OCI-LY3 (cell line): ENCODE data around the gene HOXB9.

Experiments
- H2AFZ ChIP-seq: fragments of 200-600, 300-600 bp; shearing (Covaris generic); 2 replicates; pipeline ENCODE4 v1.6.0; 2014; ENCODE audit warnings: antibody characterized with exemption, low read depth, low read length
- H3K27ac ChIP-seq: fragments of 200-600, 300-600 bp; sonication (generic); 2 replicates; pipeline ENCODE4 v1.5.1; 2014; ENCODE audit warnings: mild to moderate bottlenecking, low read length, moderate library complexity, mixed read lengths
- H3K27me3 ChIP-seq: fragments of 200-600, 300-600 bp; sonication (generic); 2 replicates; pipeline ENCODE4 v1.6.1; 2014; ENCODE audit warnings: low read depth, low read length, mixed read lengths
- H3K36me3 ChIP-seq: fragments of 200-600, 300-600 bp; sonication (generic); replicated peaks from 2 replicates; pipeline ENCODE3; 2014; ENCODE audit warnings: low read depth, low read length, mixed read lengths
- H3K4me1 ChIP-seq: fragments of 300-600, 200-600 bp; sonication (generic); 2 replicates; pipeline ENCODE4 v1.6.1; 2014; ENCODE audit warnings: low read length, mixed read lengths
- H3K4me2 ChIP-seq: fragments of 200-600, 300-600 bp; sonication (generic); 2 replicates; pipeline ENCODE4 v1.6.1; 2014; ENCODE audit warnings: low read length, mixed read lengths
- H3K4me3 ChIP-seq: fragments of 300-600, 200-600 bp; sonication (generic); 2 replicates; pipeline ENCODE4 v1.5.1; 2014; ENCODE audit warnings: antibody characterized with exemption, mild to moderate bottlenecking, low read length, moderate library complexity
- H3K79me2 ChIP-seq: fragments of 300-600, 200-600 bp; shearing (Covaris generic); 2 replicates; pipeline ENCODE4 v1.6.1; 2014; ENCODE audit warnings: mild to moderate bottlenecking, low read length, mixed read lengths
- H3K9ac ChIP-seq: fragments of 300-600, 200-600 bp; shearing (Covaris generic); 2 replicates; pipeline ENCODE4 v1.6.0; 2014; ENCODE audit warnings: mild to moderate bottlenecking, low read length, moderate library complexity
- H3K9me3 ChIP-seq: fragments of 200-600, 300-600 bp; shearing (Covaris generic); 2 replicates; pipeline ENCODE4 v1.6.1; 2014; ENCODE audit warnings: low read length, mixed read lengths; ENCODE audit not compliant: insufficient read depth
- H4K20me1 ChIP-seq: fragments of 200-600, 300-600 bp; sonication (generic); 2 replicates; pipeline ENCODE4 v1.6.1; 2016; ENCODE audit warnings: low read length, mixed read lengths; ENCODE audit not compliant: insufficient read depth
- EZH2phosphoT487 ChIP-seq: fragments of 200-600 bp; shearing (Covaris generic); IDR thresholded peaks from 2 replicates; pipeline ENCODE4 v1.6.1; 2018; ENCODE audit warnings: antibody characterized with exemption, mixed run types, low read depth
- TF ChIP-seq, protein P1 (sequence below): fragments of 200-600, 300-600 bp; sonication (generic); IDR thresholded peaks from 2 replicates; pipeline ENCODE4 v1.5.1; 2014; ENCODE audit warnings: antibody characterized with exemption, low read length, low read depth

The HOXB9 gene

DNA sequence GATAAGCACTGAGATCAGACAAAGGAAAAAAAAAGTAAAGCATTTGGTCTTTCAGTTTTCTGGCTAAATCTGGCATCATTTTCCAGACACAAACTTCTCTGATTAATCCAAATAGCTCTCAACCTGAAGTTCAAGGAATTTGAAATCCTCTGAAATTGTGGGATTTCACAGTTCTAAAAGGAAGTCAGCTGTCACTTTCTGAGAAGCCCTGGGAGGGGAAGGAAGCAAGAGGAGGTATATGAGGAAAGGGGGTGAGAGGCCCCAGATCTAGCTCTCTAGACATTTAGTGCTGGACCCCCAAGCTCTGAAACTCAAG lies 17.5 kb upstream of the HOXB9 start:
- no peak for TF ChIP-seq EZH2phosphoT487
- TF ChIP-seq, protein P1, sequence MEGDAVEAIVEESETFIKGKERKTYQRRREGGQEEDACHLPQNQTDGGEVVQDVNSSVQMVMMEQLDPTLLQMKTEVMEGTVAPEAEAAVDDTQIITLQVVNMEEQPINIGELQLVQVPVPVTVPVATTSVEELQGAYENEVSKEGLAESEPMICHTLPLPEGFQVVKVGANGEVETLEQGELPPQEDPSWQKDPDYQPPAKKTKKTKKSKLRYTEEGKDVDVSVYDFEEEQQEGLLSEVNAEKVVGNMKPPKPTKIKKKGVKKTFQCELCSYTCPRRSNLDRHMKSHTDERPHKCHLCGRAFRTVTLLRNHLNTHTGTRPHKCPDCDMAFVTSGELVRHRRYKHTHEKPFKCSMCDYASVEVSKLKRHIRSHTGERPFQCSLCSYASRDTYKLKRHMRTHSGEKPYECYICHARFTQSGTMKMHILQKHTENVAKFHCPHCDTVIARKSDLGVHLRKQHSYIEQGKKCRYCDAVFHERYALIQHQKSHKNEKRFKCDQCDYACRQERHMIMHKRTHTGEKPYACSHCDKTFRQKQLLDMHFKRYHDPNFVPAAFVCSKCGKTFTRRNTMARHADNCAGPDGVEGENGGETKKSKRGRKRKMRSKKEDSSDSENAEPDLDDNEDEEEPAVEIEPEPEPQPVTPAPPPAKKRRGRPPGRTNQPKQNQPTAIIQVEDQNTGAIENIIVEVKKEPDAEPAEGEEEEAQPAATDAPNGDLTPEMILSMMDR = no peak
- Histone ChIP-seq H3K27ac (no peak overlapping the region), H3K27me3 (peaks cover 11% of the 10 kb centered on the region; the same call in 1 of the 2 replicates), H3K4me2 (no peak overlapping the region), H3K36me3 (no peaks in the 10 kb centered on the region), H3K4me1 (no peaks in the 10 kb centered on the region), H4K20me1 (no peaks in the 10 kb centered on the region), H3K4me3 (no peak overlapping the region), H2AFZ (no peak overlapping the region), H3K9me3 (no peaks in the 10 kb centered on the region), H3K9ac (no peak overlapping the region), H3K79me2 (no peaks in the 10 kb centered on the region)

DNA sequence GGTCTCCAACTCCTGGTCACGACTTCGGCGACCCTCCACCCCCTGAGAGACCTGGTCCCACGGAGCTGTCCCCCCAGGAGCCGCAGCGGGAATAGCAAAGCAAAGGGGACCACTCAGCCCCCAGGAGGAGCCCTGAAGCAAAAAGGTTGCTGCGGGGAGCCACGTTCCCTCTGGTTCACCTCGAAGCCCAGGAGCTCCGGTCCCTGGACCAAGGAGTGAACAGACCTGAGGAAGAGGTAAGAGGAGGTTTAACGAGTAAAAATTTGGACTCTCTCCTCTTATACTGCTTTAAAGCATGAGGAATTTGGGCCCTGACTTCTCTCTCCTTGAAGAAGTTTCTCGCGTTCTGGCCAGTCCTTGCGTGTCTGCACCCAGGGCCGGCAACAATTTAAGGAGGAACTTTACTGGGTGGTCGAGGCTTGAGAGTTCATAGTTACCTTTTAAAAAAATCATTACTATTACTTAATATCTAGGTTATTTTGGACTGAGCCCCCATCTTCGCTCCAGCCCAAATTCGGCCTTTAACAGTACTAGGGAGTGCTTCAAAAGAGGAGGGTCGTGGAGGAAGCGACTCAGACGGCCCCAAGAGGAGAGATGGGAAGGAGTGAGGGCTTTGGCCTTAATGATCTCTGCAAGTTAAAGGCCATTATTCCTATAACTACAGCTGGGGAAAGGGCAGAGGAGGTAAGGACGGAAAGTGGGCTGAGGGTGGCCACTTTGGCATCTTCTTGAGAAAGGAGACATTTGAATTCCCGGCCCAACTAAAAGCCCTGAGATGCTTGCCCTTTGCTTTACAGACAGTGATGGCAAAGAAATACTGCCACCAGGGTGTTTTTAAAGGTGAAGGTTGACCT lies 16.9 kb upstream of the HOXB9 start:
- H3K36me3 ChIP-seq = no peaks in the 10 kb centered on the region
- no peak overlapping the region for H3K4me3 ChIP-seq
- H2AFZ ChIP-seq = no peak overlapping the region
- H3K9ac ChIP-seq = no peak overlapping the region
- no peak overlapping the region for H3K27ac ChIP-seq
- no peak overlapping the region for H3K4me2 ChIP-seq
- H3K4me1 ChIP-seq = no peaks in the 10 kb centered on the region
- H3K79me2 ChIP-seq = no peaks in the 10 kb centered on the region
- TF ChIP-seq EZH2phosphoT487 = no peak
- TF ChIP-seq, protein P1 = no peak
- H3K27me3 ChIP-seq = peaks cover 11% of the 10 kb centered on the region; the same call in 1 of the 2 replicates
- no peaks in the 10 kb centered on the region for H3K9me3 ChIP-seq
- no peaks in the 10 kb centered on the region for H4K20me1 ChIP-seq

DNA sequence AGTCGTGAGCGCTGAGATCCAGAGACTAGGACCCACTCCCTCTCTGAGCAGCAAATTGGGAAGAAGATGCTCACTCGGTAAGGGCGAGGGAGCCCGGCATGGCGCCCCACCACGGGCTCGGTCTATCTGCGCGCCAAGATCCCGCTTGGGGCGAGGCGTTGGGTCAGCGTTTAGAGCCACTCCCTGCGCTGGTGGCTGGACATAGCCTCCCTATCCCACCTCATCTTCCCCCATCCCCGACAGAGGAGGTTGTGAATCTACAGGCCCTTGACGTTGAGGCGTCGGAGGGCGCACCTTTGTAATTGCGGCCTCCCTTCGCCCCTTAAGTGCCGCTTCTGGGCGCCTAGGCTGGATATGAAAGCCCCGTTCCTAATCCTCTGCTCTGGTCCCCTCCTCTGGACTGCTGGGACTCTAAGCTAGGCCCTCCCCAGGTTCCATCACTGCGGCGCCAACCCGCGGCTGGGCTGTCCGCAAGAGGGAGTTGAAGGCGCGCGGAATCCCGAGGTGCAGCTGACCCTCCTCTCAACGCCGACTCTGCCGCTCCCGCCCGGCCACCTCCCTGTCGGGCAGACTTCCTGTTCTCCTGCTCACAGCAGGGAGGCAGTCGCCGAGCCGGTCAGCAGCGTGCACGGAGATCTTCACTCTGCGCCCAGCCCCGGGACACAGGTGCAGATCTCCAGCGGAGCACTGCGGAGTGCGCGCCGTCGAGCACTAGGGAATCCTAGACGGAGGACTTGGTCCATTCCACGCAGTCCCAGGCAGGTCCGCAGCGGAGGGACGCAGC lies 16.1 kb upstream of the HOXB9 start:
- no peaks in the 10 kb centered on the region for H4K20me1 ChIP-seq
- H3K4me1 ChIP-seq = no peaks in the 10 kb centered on the region
- no peaks in the 10 kb centered on the region for H3K79me2 ChIP-seq
- H3K27me3 ChIP-seq = peaks cover 20% of the 10 kb centered on the region
- TF ChIP-seq, protein P1 = no peak
- no peak for TF ChIP-seq EZH2phosphoT487
- H3K4me3 ChIP-seq = no peak overlapping the region
- no peak overlapping the region for H3K4me2 ChIP-seq
- no peaks in the 10 kb centered on the region for H3K9me3 ChIP-seq
- H3K36me3 ChIP-seq = no peaks in the 10 kb centered on the region
- H3K27ac ChIP-seq = no peak overlapping the region
- H3K9ac ChIP-seq = no peak overlapping the region
- no peak overlapping the region for H2AFZ ChIP-seq

DNA sequence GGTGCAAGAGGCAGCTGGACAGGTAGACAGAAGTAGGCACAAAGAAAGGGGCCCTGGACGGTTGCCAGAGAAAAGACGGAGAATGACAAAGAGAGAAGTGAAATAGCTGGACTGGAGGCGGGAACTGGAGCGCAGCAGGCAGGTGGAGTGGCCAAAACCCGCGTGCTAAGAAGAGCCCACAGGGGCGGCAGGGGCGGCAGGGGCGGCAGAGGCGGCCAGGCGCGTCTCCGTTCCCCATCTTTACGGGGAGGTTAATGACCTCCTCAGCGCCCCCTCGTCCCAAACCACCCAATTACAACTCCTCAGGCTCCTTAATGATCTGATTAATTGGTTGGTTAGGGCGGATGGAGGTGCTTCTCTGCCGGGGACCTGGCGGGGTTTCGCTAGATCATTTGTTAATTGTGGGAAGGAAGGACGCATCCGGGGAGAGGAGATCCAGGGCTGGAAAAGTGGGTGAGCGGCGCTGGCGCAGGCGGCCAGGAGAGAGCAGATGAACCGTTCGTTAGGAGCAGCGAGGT lies 15.4 kb upstream of the HOXB9 start:
- TF ChIP-seq, protein P1 = no peak
- TF ChIP-seq EZH2phosphoT487 = no peak
- H3K4me3 ChIP-seq = no peak overlapping the region
- no peak overlapping the region for H3K4me2 ChIP-seq
- no peak overlapping the region for H2AFZ ChIP-seq
- peaks cover 4% of the 10 kb centered on the region; the same call in 1 of the 2 replicates for H3K4me1 ChIP-seq
- H3K36me3 ChIP-seq = no peaks in the 10 kb centered on the region
- peaks cover 23% of the 10 kb centered on the region for H3K27me3 ChIP-seq
- H3K9ac ChIP-seq = no peak overlapping the region
- no peaks in the 10 kb centered on the region for H3K79me2 ChIP-seq
- no peak overlapping the region for H3K27ac ChIP-seq
- H4K20me1 ChIP-seq = no peaks in the 10 kb centered on the region
- H3K9me3 ChIP-seq = no peaks in the 10 kb centered on the region
